GM23338 (cell line): ENCODE measurements around the gene XRN2. TPM values are rescaled to one million over a fixed set of nuclear protein-coding genes. Genes with fewer than 3 reads are reported as not detected.
"Not testable (repeated sequence)": the region's sequence is repeated elsewhere in the genome, so short reads cannot be mapped to it uniquely, and the experiment has no call there.

ENCODE experiments used
- ATAC-seq: fragments of 200-7000 bp; cut with Tn5 transposase; 3 replicates; pipeline ENCODE4 v1.9.1; 2020
- DNase-seq: peaks from one replicate; pipeline ENCODE4 v3.0.0-alpha.2; 2015; ENCODE audit warnings: low spot score
- H2AFZ ChIP-seq: fragments of 200-600 bp; sonication (generic); 2 replicates; pipeline ENCODE4 v1.8.0; 2016; ENCODE audit warnings: antibody characterized with exemption, mild to moderate bottlenecking, moderate library complexity
- H3F3A ChIP-seq: fragments of 200-600 bp; sonication (generic); replicated peaks from 2 replicates; pipeline ENCODE4 v1.8.0; 2017; ENCODE audit warnings: antibody characterized with exemption, mixed run types, low read depth
- H3K27ac ChIP-seq: fragments of 200-600 bp; sonication (generic); 2 replicates; pipeline ENCODE4 v1.6.1; 2016; ENCODE audit warnings: low read depth
- H3K27me3 ChIP-seq: fragments of 200-600 bp; sonication (generic); 2 replicates; pipeline ENCODE4 v1.8.0; 2016; ENCODE audit warnings: mild to moderate bottlenecking, mixed run types, moderate library complexity; ENCODE audit not compliant: insufficient read depth
- H3K36me3 ChIP-seq: fragments of 200-600 bp; sonication (generic); 2 replicates; pipeline ENCODE4 v1.8.0; 2016; ENCODE audit warnings: mild to moderate bottlenecking; ENCODE audit not compliant: insufficient read depth
- H3K4me1 ChIP-seq: fragments of 200-600 bp; sonication (generic); 2 replicates; pipeline ENCODE4 v1.8.0; 2016; ENCODE audit warnings: mild to moderate bottlenecking, moderate library complexity; ENCODE audit not compliant: insufficient read depth
- H3K4me2 ChIP-seq: fragments of 200-600 bp; sonication (generic); 2 replicates; pipeline ENCODE4 v1.7.1; 2017; ENCODE audit warnings: mixed run types
- H3K4me3 ChIP-seq: fragments of 200-600 bp; sonication (generic); 2 replicates; pipeline ENCODE4 v1.6.1; 2016; ENCODE audit warnings: mixed run types
- H3K79me2 ChIP-seq: fragments of 200-600 bp; sonication (generic); replicated peaks from 2 replicates; pipeline ENCODE4 v1.8.0; 2017; ENCODE audit warnings: mild to moderate bottlenecking; ENCODE audit not compliant: insufficient read depth
- H3K9me2 ChIP-seq: fragments of 200-600 bp; sonication (generic); 2 replicates; pipeline ENCODE4 v1.8.0; 2017; ENCODE audit not compliant: insufficient read depth
- H4K20me1 ChIP-seq: fragments of 200-600 bp; sonication (generic); replicated peaks from 2 replicates; pipeline ENCODE4 v1.8.0; 2017; ENCODE audit warnings: mild to moderate bottlenecking; ENCODE audit not compliant: insufficient read depth
- H3K27ac Mint-ChIP-seq: 2 replicates; pipeline ENCODE4 v1.8.0; 2020; ENCODE audit warnings: inconsistent platforms, mild to moderate bottlenecking, moderate library complexity, mixed read lengths
- H3K27me3 Mint-ChIP-seq: 3 replicates; pipeline ENCODE4 v1.8.0; 2022; ENCODE audit warnings: low read depth, mild to moderate bottlenecking, moderate library complexity, mixed read lengths, inconsistent platforms; ENCODE audit not compliant: insufficient read depth, poor library complexity
- H3K36me3 Mint-ChIP-seq: 3 replicates; pipeline ENCODE4 v1.8.0; 2021; ENCODE audit warnings: low read depth, mild to moderate bottlenecking, inconsistent platforms, moderate library complexity, mixed read lengths
- H3K4me1 Mint-ChIP-seq: 3 replicates; pipeline ENCODE4 v1.8.0; 2020; ENCODE audit warnings: mild to moderate bottlenecking, inconsistent platforms, mixed read lengths
- H3K4me3 Mint-ChIP-seq: 3 replicates; pipeline ENCODE4 v1.8.0; 2021; ENCODE audit warnings: moderate library complexity, mild to moderate bottlenecking, inconsistent platforms, mixed read lengths
- H3K9me3 Mint-ChIP-seq: 3 replicates; pipeline ENCODE4 v1.8.0; 2020; ENCODE audit warnings: moderate library complexity, mild to moderate bottlenecking, inconsistent platforms, mixed read lengths
- CREB1 ChIP-seq: fragments of 250-450 bp; sonication (Bioruptor Pico); IDR thresholded peaks from 2 replicates; pipeline ENCODE4 v1.5.0; 2020; ENCODE audit warnings: low read depth, mild to moderate bottlenecking, moderate library complexity
- EZH2 ChIP-seq: fragments of 200-600 bp; sonication (generic); IDR thresholded peaks from one replicate; pipeline ENCODE4 v1.8.0; 2017; ENCODE audit warnings: antibody characterized with exemption, mild to moderate bottlenecking, low read depth; ENCODE audit not compliant: unreplicated experiment
- EZH2phosphoT487 ChIP-seq: fragments of 200-600 bp; sonication (generic); IDR thresholded peaks from one replicate; pipeline ENCODE4 v1.8.1; 2018; ENCODE audit warnings: antibody characterized with exemption; ENCODE audit not compliant: unreplicated experiment
- JUNB ChIP-seq: IDR thresholded peaks from one replicate; pipeline ENCODE4 v1.6.1; 2016; ENCODE audit warnings: antibody characterized with exemption; ENCODE audit not compliant: unreplicated experiment
- NANOG ChIP-seq: IDR thresholded peaks from 2 replicates; pipeline ENCODE4 v1.6.1; 2016; ENCODE audit warnings: antibody characterized with exemption, borderline replicate concordance
- ZNF114 ChIP-seq: fragments of 250-450 bp; sonication (Bioruptor Pico); IDR thresholded peaks from 2 replicates; pipeline ENCODE4 v1.5.0; 2020; ENCODE audit warnings: mild to moderate bottlenecking, moderate library complexity
- polyA plus RNA-seq: library from polyadenylated mRNA; unstranded; fragments of >200 nt; fragmentation: Nextera tagmentation; extraction: Ambion mirVana; gene quantifications from 2 replicates; pipeline ENCODE4 v1.2.1, GENCODE V29; 2016
- total RNA-seq: library from RNA; depleted of rRNA; stranded (reverse); fragments of >200 nt; shearing (Covaris generic); gene quantifications from 2 replicates; pipeline ENCODE4 v1.2.3, GENCODE V29; 2014
- TF ChIP-seq, protein P1 (sequence below): IDR thresholded peaks from one replicate; pipeline ENCODE4 v1.6.1; 2018; ENCODE audit warnings: antibody characterized with exemption; ENCODE audit not compliant: unreplicated experiment

The XRN2 gene
- total and polyA plus RNA-seq, 2 experiments from 2014 or later, result 113 to 150 TPM

- Histone ChIP-seq H4K20me1 (0 out of 2 replicates have a peak, but pooled peaks cover 1% of the 10 kb centered on the region), H3K4me3 (no peak overlapping the region), H3K9me2 (no peaks in the 10 kb centered on the region), H3K36me3 (peaks cover 34% of the 10 kb centered on the region), H2AFZ (no peak overlapping the region), H3K27me3 (no peaks in the 10 kb centered on the region), H3K27ac (no peak overlapping the region), H3F3A (no peaks in the 10 kb centered on the region), H3K4me1 (no peaks in the 10 kb centered on the region), H3K4me2 (no peak overlapping the region), H3K79me2 (peaks cover 22% of the 10 kb centered on the region)
- Mint-ChIP-seq H3K27ac (no peak overlapping the region), H3K9me3 (no peaks in the 10 kb centered on the region), H3K4me1 (no peaks in the 10 kb centered on the region), H3K27me3 (no peaks in the 10 kb centered on the region), H3K36me3 (peaks cover 57% of the 10 kb centered on the region), H3K4me3 (no peak overlapping the region)
- TF ChIP-seq, protein P1, sequence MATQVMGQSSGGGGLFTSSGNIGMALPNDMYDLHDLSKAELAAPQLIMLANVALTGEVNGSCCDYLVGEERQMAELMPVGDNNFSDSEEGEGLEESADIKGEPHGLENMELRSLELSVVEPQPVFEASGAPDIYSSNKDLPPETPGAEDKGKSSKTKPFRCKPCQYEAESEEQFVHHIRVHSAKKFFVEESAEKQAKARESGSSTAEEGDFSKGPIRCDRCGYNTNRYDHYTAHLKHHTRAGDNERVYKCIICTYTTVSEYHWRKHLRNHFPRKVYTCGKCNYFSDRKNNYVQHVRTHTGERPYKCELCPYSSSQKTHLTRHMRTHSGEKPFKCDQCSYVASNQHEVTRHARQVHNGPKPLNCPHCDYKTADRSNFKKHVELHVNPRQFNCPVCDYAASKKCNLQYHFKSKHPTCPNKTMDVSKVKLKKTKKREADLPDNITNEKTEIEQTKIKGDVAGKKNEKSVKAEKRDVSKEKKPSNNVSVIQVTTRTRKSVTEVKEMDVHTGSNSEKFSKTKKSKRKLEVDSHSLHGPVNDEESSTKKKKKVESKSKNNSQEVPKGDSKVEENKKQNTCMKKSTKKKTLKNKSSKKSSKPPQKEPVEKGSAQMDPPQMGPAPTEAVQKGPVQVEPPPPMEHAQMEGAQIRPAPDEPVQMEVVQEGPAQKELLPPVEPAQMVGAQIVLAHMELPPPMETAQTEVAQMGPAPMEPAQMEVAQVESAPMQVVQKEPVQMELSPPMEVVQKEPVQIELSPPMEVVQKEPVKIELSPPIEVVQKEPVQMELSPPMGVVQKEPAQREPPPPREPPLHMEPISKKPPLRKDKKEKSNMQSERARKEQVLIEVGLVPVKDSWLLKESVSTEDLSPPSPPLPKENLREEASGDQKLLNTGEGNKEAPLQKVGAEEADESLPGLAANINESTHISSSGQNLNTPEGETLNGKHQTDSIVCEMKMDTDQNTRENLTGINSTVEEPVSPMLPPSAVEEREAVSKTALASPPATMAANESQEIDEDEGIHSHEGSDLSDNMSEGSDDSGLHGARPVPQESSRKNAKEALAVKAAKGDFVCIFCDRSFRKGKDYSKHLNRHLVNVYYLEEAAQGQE, result no peak
- DNase-seq (no peak), ATAC-seq (no peak)
Measured at GRCh38 chr20:21365771-21366170, 62.6 kb downstream of the XRN2 start.

- not testable (repeated sequence) for H3F3A ChIP-seq, H3K4me2 ChIP-seq, H3K9me3 Mint-ChIP-seq, H3K9me2 ChIP-seq, H3K4me3 ChIP-seq, H3K4me3 Mint-ChIP-seq, H2AFZ ChIP-seq, H3K27ac ChIP-seq, ATAC-seq, H3K4me1 Mint-ChIP-seq, H3K4me1 ChIP-seq, H3K27me3 Mint-ChIP-seq, DNase-seq, H4K20me1 ChIP-seq, H3K27me3 ChIP-seq
- Mint-ChIP-seq H3K27ac (peak overlapping the region; percentile 73), H3K36me3 (peaks cover 55% of the 10 kb centered on the region)
- H3K79me2 ChIP-seq, result peaks cover 27% of the 10 kb centered on the region
- peaks cover 34% of the 10 kb centered on the region for H3K36me3 ChIP-seq
Measured at GRCh38 chr20:21366273-21366672, 63.1 kb downstream of the XRN2 start.

- no peaks in the 10 kb centered on the region for H3K9me3 Mint-ChIP-seq
- H2AFZ ChIP-seq, result no peak overlapping the region
- no peak overlapping the region for H3K4me2 ChIP-seq
- H3K4me3 Mint-ChIP-seq, result no peak overlapping the region
- DNase-seq, result no peak
- peaks cover 29% of the 10 kb centered on the region for H3K36me3 ChIP-seq
- H3K27me3 ChIP-seq, result no peaks in the 10 kb centered on the region
- H3K4me1 ChIP-seq, result no peaks in the 10 kb centered on the region; the same call in 1 of the 2 replicates
- H3K27me3 Mint-ChIP-seq, result no peaks in the 10 kb centered on the region
- peaks cover 52% of the 10 kb centered on the region for H3K79me2 ChIP-seq
- peaks cover 17% of the 10 kb centered on the region for H4K20me1 ChIP-seq
- no peaks in the 10 kb centered on the region; the same call in 2 of the 3 replicates for H3K4me1 Mint-ChIP-seq
- no peak overlapping the region for H3K27ac ChIP-seq
- ATAC-seq, result no peak
- no peaks in the 10 kb centered on the region for H3F3A ChIP-seq
- H3K27ac Mint-ChIP-seq, result no peak overlapping the region
- H3K36me3 Mint-ChIP-seq, result peaks cover 45% of the 10 kb centered on the region
- no peaks in the 10 kb centered on the region for H3K9me2 ChIP-seq
- H3K4me3 ChIP-seq, result no peak overlapping the region
- TF ChIP-seq EZH2phosphoT487 (no peak), CREB1 (CRISPR knock-in tag) (no peak), ZNF114 (CRISPR knock-in tag) (no peak), EZH2 (no peak), NANOG (no peak), JUNB (no peak)
- TF ChIP-seq, protein P1, result no peak
Measured at GRCh38 chr20:21368791-21369190, 65.7 kb downstream of the XRN2 start.
